ENCODE measurements around the gene BCAS4.
"Not testable (repeated sequence)": the region's sequence is repeated elsewhere in the genome, so short reads cannot be mapped to it uniquely, and the experiment has no call there.

The BCAS4 gene

DNA sequence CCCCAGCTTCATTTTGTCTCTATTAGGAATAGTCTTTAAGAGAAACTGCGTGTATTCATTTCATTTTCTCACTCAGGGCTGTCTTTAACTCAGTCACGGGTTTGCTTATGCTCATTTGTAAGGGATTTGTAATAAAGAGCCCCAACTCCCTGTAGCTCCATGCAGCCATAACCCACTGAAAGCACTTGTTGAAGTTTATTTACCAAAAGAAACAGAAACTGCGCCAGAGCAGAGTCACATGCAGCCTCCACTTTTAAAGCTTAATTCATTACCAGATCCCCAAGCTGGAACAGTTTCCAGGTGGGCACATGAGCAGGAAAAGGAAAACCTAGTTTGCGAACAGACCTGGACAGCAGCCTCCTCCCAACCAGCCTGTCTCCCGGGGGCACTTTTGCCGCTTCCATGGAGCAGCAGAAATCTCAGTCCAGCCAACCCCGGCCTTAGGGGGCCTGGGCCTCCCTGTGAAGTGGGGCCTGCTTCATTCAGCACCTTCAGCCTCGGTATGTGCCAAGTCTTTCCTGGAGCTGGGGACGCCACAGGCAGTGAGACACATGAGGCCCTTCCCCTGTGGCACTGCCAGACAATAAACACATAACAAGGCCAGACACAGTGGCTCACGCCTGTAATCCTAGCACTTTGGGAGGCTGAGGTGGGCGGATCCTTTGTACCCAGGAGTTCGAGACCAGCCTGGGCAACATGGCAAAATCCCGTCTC, 4.5 kb downstream of the BCAS4 start:
- DNase-seq (ENCODE audit: low spot score) = no peak

- DNase-seq (ENCODE audit: low spot score) = no peak
These were observed 5.2 kb downstream of the BCAS4 start for GRCh38 chr20:50799890-50800550.

DNA sequence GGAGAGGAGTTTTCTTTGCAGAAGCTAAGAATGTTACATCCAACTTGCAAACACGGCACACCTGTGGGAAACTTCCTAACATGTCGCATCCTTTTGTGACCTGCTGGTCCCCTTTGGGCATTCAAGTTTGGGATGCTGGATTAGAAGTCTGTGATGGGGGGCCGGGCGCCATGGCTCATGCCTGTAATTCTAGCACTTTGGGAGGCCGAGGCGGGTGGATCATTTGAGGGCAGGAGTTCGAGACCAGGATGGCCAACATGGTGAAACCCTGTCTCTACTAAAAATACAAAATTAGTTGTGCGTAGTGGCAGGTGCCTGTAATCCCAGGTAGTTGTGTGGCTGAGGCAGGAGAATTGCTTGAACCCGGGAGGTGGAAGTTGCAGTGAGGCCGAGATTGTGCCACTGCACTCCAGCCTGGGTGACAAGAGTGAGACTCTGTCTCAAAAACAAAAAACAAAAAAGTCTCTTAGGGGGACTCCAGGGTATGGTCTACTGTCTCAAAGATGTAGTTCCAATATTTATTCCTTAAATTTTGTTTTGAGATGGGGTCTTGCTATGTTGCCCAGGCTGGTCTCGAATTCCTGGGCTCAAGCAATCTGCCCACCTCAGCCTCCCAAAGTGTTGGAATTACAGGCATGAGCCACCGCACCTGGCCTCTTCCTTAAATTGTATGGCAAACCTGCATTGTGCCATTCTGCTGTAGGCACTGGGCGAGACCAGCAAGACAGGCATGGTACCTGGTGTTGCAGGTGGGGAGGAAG, 6.3 kb downstream of the BCAS4 start:
- not testable (repeated sequence) for DNase-seq (ENCODE audit: low spot score)

- DNase-seq (ENCODE audit: low spot score) = no peak
These were observed 6.9 kb downstream of the BCAS4 start for GRCh38 chr20:50801747-50802125.

- no peak for DNase-seq (ENCODE audit: low spot score)
These were observed 7.4 kb downstream of the BCAS4 start for GRCh38 chr20:50802289-50802688.

DNA sequence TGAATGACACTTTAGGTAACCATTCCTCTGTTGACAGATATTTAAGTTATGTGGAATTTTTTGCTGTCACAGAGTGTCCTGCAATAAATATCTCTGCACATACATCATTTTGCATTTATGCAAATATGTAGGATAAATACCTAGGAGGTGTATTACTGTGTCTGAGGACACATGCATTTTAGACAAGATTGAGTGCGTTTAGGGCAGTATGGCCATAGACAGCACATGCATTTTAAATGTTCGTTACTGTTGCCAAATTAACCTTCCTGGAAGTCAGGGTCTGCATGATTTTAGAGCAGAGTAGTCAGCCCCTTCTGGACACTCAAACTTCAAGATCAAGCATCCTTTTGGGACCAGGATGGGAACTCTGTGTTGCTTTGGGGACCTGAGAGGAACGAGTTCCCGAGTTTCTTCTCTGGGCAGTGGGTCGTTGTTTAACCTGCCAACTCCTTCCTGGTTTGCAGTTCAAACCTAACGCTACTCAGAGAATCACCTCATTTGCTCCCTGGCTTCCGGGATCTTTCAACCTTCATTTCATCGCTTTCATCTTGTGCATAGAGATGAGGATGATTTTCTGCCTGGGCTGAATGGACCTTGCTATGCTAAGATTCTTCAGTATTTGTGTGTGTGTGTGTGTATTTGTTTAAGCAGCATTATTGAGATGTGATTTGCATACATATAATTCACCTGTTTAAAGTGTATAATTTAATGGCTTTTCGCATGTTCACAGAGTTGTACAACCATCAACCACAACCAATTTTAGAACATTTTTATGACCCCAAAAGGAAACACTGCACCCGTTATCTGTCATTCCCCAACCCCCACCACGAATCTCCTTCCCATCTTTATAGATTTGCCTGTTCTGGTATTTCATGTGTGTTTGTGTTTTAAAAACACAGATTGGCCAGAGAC, 9.8 kb downstream of the BCAS4 start:
- no peak for DNase-seq (ENCODE audit: low spot score)

DNA sequence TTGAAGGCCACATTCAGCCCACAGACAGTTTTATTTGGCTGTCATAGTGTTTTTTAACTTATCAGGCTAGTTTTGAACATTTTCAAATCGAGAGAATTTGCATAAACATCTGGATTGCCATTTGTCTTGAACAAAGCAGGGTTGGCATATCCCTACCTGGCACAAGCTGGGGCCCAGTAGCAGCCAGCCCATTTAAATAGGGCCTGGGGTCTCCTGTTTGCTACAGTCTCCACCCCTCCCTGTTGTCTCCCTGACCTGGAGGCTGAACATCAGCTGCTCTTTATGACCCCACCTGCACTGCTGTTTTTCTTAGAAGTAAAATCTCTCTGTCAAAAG, 10.5 kb downstream of the BCAS4 start:
- DNase-seq (ENCODE audit: low spot score) = no peak

DNA sequence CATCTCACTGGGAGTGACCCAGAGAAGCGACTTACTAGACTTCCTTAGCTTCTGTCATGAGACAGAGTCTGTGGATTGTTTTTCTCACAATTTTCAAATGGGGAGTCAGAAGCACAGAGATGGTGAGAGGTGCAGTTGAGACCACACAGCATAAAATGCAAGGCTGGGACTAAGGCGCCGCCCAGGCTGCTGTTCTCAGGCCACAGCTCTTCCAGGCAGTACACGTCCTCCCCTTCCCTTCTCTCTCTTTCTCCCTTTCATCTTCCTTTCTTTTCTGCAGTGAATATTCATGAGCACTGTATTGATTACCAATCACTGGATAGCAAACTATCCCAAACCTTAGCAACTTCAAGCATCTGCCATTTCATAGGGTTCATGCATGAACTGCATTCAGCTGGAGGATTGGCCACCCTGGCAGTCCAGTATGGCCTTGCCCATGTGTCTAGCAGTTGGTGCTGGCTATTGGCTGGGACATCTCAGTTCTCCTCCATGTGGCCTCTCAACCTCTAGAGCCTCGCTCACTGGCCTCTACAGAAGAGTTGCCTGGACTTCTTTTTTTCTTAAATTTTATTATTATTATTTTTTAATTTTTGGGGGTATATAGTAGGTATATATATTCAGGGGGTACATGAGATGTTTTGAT, 11.4 kb downstream of the BCAS4 start:
- DNase-seq (ENCODE audit: low spot score) = no peak

DNA sequence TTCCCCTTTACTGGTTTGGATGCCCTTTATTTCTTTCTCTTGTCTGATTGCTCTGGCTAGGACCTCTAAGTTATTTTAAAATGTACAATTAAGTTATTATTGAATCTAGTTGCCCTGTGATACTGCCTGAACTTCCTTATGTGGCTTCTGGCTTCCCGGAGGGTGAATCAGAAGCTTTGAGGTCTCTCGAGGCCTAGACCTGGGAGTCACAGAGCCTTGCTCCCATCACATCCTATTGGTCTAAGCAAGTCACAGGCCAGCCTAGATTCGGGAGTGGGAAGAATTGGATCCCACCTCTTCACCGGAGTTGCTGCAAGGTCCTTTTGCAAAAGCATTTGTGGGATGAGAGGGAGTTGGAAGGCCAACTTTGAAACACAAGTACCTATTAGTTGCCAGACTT, 15.2 kb downstream of the BCAS4 start:
- no peak for DNase-seq (ENCODE audit: low spot score)

DNA sequence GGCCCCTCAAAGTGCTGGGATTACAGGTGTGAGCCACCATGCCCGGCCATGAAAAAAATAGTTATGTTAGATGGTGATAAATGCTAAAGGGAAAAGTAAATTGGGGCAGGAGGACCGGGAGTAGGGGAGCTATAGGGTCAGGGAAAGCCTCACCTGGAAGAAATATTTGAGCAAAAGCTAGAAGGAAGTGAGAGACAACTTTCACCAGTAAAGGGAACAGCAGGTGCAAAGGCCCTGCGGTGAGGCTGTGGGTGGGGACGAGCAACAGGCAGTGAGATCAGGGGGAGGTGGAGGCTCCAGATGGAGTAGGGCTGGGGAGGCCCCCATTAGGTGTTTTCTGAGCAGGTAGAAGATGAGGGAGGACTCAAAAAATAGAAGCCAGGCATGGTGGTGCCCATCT, 16.0 kb downstream of the BCAS4 start:
- DNase-seq (ENCODE audit: low spot score) = no peak

DNA sequence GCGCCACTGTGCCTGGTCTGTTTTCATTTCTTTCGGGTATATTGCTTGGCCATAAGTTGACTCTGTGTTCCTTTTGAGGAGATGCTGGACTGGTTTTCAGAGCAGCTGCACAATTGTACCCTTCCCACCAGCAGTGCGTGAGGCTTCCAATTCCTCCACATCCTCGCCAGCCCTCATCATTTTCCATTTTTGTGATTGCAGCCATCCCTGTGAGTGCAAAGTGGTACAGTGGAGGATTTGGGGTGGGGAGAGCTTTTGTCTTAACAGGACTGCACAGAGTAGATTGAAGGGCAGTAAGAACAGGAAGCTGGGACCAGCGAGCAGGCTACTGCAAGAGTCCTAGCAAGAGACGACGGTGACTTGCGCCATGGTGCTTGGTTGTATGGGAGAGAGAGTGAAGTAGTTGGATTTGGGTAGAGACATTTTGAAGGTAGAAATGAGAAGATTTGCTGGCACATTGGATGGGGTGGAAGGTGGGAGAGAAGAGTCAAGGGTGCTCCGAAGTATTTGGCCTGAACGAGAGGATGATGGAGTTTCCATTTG, 18.3 kb downstream of the BCAS4 start:
- DNase-seq (ENCODE audit: low spot score) = no peak

DNA sequence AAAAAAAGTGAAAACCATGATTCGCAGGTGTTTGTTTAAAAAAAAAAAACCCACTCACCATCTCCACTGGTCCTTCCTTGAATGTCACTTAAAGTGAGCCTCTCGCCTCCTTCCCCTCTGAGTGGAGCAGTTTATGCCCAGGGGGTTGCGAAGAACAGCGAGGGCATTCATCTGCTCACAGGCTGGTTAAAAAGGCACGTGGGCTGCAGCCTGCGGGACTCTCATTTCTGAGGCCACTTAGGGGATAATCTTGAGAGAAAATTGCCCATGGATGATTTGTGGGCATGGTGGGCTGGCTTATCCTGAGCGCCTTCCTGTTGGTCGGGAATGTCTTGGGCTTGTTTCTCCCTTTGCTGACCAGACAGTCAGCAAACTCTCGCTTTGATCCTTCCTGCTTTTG, 18.9 kb downstream of the BCAS4 start:
- DNase-seq (ENCODE audit: low spot score) = no peak

DNA sequence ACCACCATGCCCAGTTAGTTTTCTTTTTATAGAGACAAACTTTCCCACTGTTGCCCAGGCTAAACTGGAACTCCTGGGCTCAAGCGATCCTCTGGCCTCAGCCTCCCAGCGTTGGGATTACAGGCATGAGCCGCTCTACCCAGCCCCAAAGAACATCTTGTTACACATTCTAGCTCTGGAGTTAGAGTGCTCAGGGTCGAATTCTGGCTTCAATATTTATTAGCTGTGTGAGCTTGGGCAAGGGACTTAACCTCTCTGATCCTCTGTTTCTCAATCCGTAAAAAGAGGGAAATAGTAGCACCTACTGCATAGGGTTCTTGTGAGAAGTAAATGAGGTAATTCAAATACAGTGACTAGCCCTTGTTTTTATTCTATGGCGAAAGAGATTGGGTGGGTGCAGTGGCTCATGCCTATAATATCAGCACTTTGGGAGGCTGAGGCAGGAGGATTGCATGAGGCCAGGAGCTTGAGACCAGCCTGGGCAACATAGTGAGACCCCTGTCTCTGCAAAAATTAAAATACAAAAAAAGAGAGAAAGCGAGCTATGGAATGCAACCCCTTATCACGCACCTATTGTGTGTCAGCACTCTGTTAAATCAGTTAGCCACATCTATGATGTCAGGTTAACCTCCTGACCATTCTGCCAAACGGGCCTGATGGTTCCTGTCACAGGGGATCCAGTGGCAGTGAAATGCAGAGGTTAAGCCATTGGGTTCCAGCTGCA, 19.7 kb downstream of the BCAS4 start:
- no peak for DNase-seq (ENCODE audit: low spot score)

DNA sequence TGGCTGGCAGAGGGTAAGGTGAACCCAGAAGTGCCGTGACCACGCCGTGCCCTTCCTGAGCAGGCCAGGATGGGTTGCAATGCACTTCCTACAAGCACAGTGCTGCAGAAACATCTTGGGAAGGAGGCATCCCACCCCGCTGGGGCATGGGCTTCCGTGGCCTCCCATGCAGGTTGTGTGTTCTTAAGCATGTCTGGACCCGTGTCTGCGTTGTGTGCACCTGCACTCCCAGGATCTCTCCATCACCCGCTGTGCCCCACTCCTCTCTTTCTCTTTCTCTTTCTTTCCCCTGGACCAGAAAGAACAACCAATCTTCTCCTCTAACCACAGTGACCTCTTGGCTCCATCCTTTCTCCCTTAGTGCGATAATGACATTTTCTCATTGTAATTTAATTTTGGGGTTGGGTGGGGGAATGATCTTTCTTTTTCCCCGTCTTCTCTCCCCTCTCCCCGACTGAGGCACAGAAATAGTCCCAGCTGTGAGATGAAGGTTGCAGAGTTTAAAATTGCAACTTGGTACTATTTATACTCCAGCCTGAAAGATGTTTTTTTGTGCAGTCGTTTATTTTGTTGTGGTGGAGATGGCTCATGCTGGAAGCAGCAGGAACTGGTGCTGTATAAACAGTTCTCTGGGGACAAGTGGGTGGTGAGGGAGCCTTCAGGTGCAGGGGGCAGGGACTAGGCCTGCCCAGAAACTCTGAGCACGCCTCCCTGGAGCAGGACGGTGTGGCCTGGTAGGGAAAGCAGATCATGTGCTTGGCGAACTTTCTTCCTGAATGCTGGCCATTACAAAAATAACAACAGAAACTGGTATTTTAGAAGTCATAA, 20.5 kb downstream of the BCAS4 start:
- DNase-seq (ENCODE audit: low spot score) = peak; percentile 25

DNA sequence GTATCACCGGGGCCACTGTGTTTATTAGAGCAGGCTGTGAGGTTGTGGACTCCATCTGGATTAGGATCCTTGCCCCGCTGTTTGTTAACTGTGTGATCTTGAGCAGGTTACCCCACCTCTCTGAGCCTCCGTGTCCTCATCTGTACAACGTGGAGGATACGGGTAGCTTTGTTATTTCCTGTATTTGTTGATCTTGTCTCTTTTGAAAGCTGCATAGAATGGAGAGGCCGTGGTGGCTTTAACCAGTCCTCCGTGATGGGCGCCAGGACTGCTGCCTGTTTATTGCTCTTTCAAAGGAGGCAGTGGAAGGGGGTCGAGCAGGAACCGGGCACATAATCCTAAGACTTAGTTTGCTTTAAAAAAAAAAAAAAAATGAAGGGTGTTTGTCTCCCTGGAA, 22.9 kb downstream of the BCAS4 start:
- no peak for DNase-seq (ENCODE audit: low spot score)

DNA sequence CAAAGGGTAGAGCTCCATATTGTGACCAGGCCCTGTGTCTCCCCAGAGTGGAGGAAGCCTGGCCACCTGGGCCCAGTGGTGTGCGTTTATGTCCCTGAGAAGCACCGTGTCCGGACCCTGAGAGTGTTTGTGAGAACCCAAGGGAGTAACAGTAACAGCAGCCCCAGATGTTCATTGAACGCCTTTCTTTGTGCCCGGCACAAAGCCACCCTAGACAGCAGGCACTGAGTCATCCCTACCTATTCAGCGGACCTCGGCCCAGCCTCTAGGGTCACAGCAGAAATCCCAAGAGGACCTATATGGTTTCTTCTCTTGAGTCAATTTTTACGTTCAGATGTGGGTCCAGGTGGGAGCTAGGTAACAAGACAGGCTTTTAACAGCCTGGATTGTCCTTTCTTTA, 24.5 kb downstream of the BCAS4 start:
- no peak for DNase-seq (ENCODE audit: low spot score)

GRCh38 chr20:50820515-50821256, 25.8 kb downstream of the BCAS4 start:
- DNase-seq (ENCODE audit: low spot score) = no peak

GRCh38 chr20:50821257-50821921, 26.5 kb downstream of the BCAS4 start:
- no peak for DNase-seq (ENCODE audit: low spot score)

- DNase-seq (ENCODE audit: low spot score) = no peak
These were observed 27.1 kb downstream of the BCAS4 start for GRCh38 chr20:50821994-50822393.
